ENCODE results near the gene SCYGR8.
"Not testable (repeated sequence)": the region's sequence is repeated elsewhere in the genome, so short reads cannot be mapped to it uniquely, and the experiment has no call there.

Gene SCYGR8, protein sequence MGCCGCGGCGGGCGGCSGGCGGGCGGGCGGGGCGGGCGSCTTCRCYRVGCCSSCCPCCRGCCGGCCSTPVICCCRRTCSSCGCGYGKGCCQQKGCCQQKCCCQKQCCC

DNA sequence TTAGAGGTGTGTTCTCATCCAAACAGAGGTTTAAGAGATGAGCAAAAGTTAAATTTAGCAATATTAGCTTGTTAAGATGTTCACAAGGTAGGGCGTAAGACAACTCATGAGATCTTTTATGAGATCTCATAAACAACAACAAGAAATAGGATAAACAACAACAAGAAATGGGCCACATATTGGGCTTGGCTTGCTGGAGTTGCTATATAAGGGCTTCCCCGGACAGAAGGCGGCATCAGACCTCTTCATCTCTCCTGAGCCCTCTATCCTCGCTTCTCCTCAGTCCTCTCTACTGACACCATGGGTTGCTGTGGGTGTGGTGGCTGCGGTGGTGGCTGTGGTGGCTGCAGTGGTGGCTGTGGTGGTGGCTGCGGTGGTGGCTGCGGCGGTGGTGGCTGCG is at the start of gene SCYGR8:
Gene SCYGR8, plus strand, starts transcription at position 301 of the 400 bp plus-strand sequence. Its CDS starts 0 bp downstream, at position 301.
- no peak for DNase-seq

DNA sequence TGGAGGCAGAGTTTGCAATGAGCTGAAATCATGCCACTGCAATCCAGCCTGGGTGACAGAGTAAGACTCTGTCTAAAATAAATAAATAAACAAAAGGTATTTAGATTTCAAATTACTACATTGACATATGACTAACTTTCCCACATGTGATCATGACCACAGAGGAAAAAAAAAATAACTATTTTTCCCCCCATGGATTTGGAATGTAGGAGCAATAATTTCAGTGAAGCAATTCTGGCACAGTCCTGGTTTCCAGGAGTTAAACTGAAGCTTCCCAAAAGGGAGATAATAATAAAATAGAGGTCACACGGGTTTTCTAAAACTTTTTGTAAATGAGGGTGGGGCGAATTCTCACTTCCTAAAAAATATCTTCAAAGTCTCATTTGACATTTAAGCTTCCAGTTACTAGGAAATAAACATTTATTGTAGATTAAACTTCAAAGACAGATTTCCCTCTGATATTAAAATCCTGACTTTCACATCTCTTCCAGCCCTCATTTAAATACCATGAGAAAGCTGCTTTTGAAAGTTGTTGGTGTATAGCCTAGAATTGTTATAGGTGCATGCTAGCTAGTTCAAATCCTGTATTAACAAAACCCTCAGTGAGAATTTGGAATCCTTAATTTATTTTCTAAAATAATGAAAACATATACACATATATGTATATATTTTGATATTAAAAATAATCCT is 48.6 kb upstream of the SCYGR8 start:
- DNase-seq: no peak

DNA sequence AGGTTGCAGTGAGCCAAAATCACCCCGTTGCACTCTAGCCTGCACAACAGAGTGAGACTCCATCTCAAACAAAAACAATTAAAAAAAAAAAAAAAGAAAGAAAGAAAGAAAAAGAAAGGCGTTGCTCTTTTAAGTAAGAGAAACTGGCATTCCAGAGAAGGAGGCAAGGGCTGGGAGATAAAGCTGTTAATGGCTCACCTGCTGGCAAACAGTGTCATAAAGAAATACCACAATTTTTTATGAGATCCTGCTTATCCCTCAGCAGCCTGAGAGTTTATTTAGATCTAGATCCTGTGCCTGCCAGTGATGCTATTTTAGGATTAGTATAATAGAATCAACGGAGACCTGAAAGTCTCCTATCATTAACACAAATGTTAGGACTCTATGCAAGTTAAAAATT is 44.1 kb upstream of the SCYGR8 start:
- no peak for DNase-seq

DNA sequence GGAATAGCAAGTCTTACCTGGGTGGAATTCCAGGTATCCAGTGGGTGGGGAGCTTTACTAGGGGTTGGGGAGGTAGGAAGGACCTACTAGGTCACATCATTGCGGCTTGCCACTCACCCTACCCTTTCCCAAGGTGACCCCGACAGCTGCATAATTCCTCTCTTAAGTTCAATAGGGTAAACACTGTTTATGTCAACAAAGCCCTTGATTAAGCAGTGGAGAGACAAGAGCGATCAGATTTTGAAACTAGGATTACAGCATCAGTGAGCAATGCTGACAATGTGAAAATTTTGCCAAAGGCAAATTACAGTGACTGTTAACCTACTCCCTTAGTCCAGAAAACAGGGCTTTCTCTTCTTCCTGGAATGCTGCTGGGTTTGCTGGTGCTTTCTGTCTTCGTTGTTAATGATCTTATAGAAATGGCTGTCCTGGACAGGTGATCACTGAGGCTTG is 42.4 kb upstream of the SCYGR8 start:
- DNase-seq: no peak

DNA sequence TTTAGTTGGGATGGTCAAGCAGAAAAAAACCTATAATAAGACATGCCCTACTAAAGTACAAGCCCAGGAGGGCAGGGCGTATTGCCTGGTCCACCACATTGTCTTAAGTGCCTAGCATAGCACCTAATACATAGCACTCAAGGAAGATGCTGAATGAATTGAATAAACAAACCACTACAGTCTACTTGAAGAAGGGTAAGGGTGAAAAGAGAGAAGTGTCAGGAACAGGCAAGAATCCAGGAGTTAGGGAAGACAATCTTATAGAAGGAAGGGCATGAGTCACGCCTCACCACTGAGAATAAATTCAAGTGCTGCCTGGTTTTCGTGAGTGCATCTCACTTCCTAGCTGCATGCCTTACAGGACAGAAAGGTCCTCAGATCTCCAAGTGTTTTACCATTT is 41.7 kb upstream of the SCYGR8 start:
- DNase-seq: no peak

DNA sequence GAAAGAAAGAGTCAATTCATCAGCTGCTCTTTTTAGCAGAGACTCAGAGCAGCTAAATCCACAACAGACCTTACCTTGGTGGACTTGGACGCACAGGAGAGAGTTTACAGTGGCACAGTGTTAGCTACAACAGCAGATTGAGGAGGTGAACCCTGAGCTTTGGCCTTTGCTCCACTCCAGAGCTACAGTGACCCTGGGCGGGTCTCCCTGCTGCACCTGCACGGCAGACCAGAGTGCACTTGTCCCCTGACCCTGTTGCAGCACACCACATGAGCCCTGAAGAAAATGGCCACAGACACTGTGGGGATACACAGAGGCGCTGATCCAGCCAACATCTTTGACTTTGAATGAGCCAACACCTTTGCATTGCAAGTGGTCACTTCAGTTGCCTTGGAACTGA is 38.8 kb upstream of the SCYGR8 start:
- no peak for DNase-seq

DNA sequence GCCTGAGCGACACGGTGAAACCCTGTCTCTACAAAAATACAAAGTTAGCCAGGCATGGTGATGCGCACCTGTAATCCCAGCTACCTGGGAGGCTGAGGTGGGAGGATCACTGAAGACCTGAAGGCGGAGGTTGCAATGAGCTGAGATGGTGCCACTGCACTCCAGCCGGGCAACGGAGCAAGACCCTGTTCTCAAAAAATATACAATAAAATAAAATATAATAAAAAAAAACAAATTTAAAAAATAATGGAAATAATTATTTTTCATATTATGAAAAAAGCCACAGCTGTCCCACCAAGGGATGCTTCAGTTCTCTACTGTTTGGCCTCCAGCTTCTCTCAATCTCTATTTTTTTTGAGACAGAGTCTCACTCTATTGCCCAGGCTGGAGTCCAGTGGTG is 38.3 kb upstream of the SCYGR8 start:
- DNase-seq: no peak

DNA sequence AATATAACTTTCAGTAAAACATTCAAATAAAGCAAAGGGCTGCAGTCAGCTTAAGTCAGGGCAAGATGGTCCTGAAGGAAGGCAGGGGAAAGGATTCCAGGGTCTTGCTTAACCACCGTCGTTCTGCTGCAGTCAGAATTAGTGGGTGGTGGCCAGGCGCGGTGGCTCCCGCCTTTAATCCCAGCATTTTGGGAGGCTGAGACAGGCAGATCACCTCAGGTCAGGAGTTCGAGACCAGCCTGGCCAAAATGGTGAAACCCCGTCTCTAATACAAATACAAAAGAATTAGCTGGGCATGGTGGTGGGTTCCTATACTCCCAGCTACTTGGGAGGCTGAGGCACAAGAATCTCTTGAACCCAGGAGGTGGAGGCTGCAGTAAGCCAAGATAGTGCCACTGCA is 34.7 kb upstream of the SCYGR8 start:
- no peak for DNase-seq

DNA sequence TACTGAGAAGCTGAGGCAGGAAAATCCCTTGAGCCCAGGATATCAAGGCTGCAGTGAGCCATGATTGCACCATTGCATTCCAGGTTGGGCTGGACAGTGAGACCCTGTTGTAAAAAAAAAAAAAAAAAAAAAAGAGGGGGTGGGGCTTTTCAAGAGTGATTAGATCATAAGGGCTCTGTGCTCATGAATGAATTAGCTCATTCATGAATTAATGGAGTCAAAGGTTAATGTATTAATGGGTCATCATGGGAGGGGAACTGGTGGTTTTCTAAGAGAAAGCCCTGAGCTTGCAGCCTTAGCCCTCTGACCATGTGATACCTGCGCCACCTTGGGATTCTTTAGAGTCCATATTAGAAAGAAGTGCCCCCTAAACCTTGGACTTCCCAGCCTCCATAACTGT is 32.4 kb upstream of the SCYGR8 start:
- DNase-seq: no peak

DNA sequence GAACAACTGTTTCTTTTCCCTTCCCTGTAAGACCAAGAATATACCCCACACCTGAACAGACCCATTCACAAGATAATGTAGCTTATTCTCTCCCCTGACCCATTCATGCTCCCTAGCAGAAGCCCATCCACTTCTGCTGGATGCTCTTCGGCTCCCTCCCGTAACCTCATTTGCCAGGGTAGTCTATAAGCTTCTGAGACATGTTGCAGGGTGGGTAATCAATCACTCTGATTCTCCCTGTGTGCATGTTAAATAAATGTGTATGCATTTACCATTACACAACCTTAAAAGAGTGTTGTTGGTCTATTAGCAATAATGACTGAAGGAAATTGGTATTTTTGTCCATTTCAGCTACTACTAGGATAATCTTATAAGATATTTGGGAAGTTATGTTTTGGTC is 29.2 kb upstream of the SCYGR8 start:
- no peak for DNase-seq

DNA sequence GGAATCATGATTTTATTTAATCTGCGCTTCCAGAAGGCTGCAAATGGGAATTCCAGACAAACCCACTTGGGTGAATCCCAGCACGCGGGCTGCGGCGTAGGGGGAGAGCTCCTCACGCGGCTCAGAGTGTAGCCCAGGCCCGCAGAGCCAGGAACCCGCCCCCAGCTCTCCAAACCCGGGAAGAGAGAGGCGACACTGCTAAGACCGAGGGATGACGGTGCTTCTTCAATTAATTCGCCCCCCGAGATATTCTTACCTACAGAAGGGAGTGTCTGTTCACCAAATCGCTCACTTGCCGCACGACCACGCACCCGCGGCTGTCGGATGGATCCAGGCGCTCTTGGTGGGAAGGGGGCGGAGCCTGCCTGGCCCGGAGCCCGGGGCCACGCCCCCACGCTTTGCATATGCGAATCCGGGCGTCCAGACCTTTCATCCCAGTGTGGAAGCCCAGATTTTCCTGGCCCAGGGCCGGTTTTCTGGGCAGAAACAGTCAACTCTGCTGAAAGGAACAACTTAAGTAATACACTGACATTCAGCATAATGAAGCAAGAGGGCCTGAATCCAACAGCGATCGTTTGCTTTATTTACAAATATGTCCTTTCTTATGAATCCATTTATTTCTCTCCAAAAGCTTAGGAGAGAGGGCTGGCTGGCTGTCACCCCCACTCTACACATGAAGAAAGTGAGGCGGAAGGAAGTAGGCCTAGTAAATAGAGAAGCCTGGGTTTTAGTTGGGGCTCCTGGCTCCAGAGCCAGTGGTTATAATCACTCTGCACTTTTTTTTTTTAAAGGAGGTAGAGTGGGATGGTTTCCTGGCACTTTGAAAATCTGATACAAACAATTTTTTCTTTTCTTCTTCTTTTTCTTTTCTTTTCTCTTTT is 27.8 kb upstream of the SCYGR8 start, which contains the start of gene SLC19A3:
Gene SLC19A3, minus strand, starts transcription at position 342 of the 881 bp plus-strand sequence. CDS start 15,710 bp downstream, outside the sequence.
- no peak for DNase-seq

DNA sequence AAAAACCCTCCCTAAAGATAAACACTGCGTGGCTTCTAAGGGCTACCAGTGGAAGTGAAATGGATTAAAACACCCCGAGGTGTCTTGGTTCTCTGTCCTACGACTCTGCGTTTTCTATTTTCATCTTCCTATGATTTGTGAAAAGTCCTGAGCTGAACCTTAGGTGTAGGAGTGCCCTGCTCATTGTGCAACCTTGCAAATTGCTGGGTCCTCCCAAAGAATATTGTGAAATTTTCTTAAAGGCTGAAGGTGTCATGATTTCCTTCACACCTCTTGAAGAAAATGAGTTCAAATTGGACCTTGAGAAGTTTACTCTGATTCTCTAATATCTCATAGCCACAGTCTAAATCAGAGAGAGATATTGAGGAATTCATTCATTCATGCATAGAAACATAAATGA is 26.1 kb upstream of the SCYGR8 start:
- no peak for DNase-seq

DNA sequence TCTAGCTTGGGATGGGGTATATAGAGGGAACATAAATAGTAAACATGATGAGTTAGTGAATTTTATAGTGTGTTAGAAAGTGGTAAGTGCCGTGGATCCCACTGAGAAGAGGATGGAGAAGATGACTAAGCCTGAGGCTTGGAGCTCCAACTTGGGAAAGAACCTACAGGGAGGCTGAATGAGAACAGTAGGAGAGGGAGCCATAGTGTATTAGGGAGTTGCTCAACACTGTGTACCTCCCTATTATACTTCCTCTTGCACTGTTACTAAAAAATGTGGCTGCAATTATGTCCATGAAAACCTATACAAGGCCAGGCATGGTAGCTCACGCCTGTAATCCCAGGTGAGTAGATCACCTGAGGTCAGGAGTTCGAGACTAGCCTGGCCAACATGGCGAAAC is 25.0 kb upstream of the SCYGR8 start:
- DNase-seq: no peak

DNA sequence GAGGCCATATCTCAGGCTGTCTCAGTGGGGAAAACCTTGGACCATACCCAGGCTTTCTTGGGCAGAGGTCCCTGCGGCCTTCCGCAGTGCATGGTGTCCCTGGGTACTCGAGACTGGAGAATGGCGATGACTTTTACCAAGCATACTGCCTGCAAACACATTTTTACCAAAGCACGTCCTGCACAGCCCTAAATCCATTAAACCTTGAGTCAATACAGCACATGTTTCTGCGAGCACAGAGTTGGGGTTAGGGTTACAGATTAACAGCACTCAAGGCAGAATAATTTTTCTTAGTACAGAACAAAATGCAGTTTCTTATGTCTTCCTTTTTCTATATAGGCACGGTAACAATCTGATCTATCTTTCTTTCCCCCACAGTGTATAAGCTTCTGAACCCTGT is 22.9 kb upstream of the SCYGR8 start:
- not testable (repeated sequence) for DNase-seq

DNA sequence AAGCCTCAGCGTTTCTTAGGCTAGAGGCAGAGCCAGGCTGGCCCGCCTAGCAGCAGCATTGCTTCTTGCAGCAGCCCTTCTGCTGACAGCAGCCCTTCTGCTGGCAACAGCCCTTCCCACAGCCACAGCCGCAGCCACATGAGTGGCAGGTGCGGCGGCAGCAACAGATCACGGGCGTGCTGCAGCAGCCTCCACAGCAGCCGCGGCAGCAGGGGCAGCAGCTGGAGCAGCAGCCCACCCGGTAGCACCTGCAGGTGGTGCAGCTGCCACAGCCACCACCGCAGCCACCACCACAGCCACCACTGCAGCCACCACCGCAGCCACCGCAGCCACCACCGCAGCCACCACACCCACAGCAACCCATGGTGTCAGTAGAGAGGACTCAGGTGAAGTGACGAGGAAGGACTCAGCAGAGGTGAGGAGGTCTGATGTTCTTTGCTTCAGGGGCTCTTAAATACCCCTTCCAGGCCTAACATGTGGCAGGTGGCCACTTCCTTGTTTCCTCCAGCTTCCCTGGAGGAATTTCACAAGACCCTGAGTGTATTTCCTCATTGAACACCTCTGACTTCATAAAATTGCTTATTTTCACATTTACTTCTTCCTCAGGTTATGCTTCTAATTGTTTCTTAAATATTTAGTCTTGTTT is 21.2 kb upstream of the SCYGR8 start, which contains the start of gene SCYGR6:
Gene SCYGR6, minus strand, starts transcription at position 364 of the 646 bp plus-strand sequence. Its CDS starts 0 bp downstream, at position 364.
- DNase-seq: no peak

DNA sequence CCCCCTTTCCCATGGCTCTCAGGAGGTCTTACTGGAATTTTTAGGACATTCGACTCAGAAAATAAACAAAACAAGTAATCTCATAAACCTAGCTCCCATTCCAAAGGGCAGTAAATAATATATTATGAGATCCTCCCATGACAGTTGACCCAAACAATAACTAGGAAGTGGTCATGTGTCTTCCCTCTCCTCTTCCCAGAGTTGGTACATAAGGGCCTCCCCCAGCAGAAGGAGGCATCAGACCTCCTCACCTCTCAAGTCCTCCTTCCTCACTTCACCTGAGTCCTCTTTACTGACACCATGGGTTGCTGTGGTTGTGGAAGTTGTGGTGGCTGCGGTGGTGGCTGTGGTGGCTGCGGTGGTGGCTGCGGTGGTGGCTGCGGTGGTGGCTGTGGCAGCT is 17.7 kb upstream of the SCYGR8 start, which contains the start of gene SCYGR7:
Gene SCYGR7, plus strand, starts transcription at position 301 of the 400 bp plus-strand sequence. Its CDS starts 0 bp downstream, at position 301.
- no peak for DNase-seq

DNA sequence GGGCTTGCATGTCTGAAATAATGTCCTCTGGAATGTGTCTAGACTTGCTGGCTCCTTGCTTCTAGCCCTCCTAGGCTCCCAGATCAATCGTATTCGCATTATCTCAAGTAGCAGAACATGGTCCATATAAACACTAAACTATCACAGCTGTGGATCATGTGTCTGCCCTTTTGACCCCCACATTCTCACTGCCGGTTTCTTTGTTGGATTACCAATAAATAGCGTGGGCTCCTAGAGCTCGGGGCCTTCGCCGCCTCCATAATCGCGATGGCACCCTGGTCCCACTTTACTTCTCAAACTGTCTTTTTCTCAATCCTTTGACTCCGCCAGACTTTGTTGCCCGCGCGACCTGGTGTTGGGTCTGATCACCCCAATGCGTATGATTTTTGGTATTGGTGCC is 6.3 kb upstream of the SCYGR8 start:
- DNase-seq: no peak

DNA sequence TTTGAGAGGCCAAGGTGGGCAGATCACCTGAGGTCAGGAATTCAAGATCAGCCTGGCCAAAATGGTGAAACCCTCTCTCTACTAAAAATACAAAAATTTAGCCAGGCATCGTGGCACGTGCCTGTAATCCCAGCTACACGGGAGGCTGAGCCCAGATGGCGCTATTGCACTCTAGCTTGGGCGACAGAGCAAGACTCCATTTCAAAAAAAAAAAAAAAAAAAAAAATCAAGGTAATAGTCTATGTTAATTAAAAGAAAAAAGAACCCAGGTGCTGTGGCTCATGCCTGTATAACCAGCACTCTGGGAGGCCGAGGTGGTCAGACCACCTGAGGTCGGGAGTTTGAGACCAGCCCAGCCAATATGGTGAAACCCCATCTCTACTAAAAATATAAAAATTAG is 5.0 kb upstream of the SCYGR8 start:
- DNase-seq: not testable (repeated sequence)

DNA sequence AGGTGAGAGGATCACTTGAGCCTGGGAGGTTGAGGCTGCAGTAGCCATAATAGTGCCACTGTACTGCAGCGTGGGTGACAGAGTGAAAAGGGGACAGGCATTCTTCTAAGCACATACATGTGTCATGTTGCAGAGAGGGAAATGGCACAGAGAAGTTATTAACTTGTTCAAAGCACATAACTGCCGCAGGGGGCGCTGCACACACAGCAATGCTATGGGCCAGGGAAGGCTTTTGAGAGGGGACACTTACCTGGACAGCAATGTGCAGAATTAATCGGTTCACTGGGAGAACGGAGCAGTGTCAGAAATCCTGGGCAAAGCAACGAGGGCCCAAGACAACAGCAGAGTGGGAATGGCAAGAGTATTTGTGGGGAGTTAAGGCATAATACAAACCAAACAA is 2.4 kb downstream of the SCYGR8 start:
- DNase-seq: no peak

DNA sequence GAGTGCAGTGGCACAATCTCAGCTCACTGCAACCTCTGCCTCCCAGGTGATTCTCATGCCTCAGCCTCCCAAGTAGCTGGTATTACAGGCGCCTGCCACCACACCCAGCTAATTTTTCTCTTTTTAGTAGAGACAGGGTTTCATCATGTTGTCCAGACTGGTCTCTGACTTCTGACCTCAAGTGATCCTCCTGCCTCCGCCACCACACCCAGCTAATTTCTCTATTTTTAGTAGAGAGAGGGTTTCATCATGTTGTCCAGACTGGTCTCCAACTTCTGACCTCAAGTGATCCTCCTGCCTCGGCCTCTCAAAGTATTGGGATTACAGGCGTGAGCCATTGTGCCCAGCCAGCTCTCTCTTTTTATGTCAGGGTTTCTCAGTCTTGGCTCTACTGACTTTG is 10.6 kb downstream of the SCYGR8 start:
- not testable (repeated sequence) for DNase-seq

DNA sequence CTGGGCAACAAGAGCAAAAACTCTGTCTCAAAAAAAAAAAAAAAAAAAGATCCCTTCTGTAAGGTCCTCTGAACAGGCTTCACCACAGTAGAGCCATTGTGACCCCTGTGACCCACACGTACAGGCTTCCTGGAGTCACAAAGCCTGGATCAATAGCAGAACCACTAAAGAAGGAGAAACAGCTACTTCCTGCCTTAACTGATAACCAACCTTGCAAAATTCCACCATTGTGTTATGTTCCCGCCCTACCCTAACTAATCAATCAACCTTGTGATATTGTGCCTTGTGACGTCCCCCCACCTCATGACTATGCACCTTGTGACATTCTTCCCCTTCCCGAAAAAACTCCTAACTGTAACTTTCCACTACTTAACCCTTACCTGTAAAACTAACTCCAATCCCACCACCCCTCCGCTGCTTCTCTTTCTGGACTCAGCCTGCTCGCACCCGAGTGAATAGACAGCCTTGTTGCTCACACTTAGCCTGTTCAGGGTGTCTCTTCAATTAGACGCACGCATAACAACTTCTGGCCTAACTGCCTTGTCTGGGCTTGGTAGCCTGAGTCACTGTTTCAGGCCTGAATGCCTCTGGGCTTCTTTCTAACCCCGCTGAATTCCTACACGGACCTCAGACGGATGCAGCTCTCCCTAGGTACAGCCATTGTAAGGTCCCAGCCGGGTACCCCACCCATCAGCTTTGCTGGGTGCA is 13.9 kb downstream of the SCYGR8 start:
- no peak for DNase-seq

DNA sequence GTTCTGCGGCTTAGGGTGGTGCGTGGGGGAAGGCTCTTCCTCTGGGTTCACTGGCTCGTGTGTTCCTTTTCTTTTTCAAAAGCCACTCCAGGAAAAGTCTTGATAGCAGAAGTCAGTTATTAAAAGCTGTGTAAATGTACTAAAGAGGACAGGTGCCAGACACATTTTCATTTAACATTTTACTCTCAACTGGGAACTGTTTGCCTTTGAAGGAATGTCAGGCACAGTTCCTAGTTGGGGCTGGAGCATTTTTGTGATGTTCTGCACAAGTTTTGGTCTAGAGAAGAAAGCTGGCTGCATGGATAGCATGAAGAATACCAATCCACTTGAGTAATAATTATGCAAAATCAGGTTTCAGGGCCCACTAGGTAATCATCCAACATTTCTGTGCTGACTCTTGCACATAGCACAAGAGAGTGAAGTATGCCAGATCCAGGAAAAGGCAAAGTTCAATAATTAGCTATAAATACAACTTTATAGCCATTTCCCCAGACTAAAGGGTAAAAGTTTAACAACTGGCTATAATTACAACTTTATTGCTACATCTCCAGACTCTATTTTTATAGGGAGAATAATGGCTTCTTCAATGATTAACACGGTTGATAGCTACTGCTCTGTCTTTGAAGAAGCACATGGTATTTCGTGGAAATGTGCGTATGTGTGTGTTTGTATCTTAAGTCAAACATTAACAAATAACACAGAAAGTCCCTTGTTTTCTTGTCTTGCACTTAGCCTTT is 16.2 kb downstream of the SCYGR8 start:
- DNase-seq: no peak

Measured in activated CD8-positive, alpha-beta memory T cell treated with anti-CD3 and anti-CD28 coated beads for 24 hours (primary cell).